Naive thymus-derived CD8-positive, alpha-beta T cell (primary cell): Measurements from ENCODE around the gene CYP24A1. TPM values are rescaled to one million over a fixed set of nuclear protein-coding genes. Genes with fewer than 3 reads are reported as not detected.

Experiments
- ATAC-seq, 2 donors: fragments of 150-1000 bp; cut with Tn5 transposase in 1 of 2; sonication (Bioruptor Pico), chemical (Tn5 transposase) in 1 of 2; 1 replicate in 1 of 2; 2 replicates in 1 of 2; pipeline ENCODE4 v1.10.0; 2021; ENCODE audit warnings: mild to moderate bottlenecking in 2 of 2, moderate library complexity in 2 of 2
- POLR2A ChIA-PET: fragments of 350-600 bp; sonication (Branson Sonifier 250); formaldehyde crosslinking; loops from one replicate; lab custom pipeline; 2021; ENCODE audit warnings: antibody characterized with exemption; lab: Charles Lee
- DNase-seq, 10 donors: peaks; one replicate each; pipeline versions ENCODE4 v3.0.0 to v3.0.0-alpha.2; 2020 to 2022
- H3K27ac Mint-ChIP-seq, 10 donors: one replicate each; pipeline ENCODE4 v1.8.0; 2020 to 2022; ENCODE audit warnings: mild to moderate bottlenecking in 10 of 10, mixed read lengths in 10 of 10, moderate library complexity in 4 of 10, inconsistent platforms in 1 of 10
- H3K27me3 Mint-ChIP-seq, 5 donors: one replicate each; pipeline ENCODE4 v1.8.0; 2021 to 2022; ENCODE audit warnings: mixed read lengths in 5 of 5
- H3K36me3 Mint-ChIP-seq, 3 donors: one replicate each; pipeline ENCODE4 v1.8.0; 2020 to 2022; ENCODE audit warnings: mixed read lengths in 3 of 3, mild to moderate bottlenecking in 2 of 3, inconsistent platforms in 1 of 3
- H3K4me1 Mint-ChIP-seq, 4 donors: one replicate each; pipeline ENCODE4 v1.8.0; 2021 to 2022; ENCODE audit warnings: mixed read lengths in 4 of 4
- H3K4me3 Mint-ChIP-seq, 10 donors: one replicate each; pipeline ENCODE4 v1.8.0; 2020 to 2022; ENCODE audit warnings: mild to moderate bottlenecking in 10 of 10, mixed read lengths in 10 of 10, moderate library complexity in 6 of 10, inconsistent platforms in 1 of 10
- H3K9me3 Mint-ChIP-seq, 9 donors: one replicate each; pipeline ENCODE4 v1.8.0; 2020 to 2022; ENCODE audit warnings: mixed read lengths in 9 of 9, mild to moderate bottlenecking in 3 of 9, inconsistent platforms in 1 of 9, moderate library complexity in 1 of 9
- polyA plus RNA-seq, 3 donors: library from polyadenylated mRNA; unstranded; fragments of 300-500 nt; fragmentation: Illumina TruSeq; gene quantifications; one replicate each; pipeline ENCODE4 v1.2.3, GENCODE V29; 2021
- total RNA-seq, 8 experiments: library from RNA in 2 of 8; stranded (reverse) in 2 of 8; gene quantifications; one replicate each; pipeline ENCODE4 v1.2.3 and lab custom pipeline; 2021 to 2026

Gene CYP24A1
- total and polyA plus RNA-seq, 5 experiments from 2014 or later, result 0.47 TPM; not detected in 4

GRCh38 chr20:54168961-54169862, 4.6 kb downstream of the CYP24A1 start:
- Mint-ChIP-seq H3K36me3 (peaks cover 0 to 2% (median 0%) of the 10 kb centered on the region in 3 donors), H3K27me3 (peaks cover 38 to 77% (median 57%) of the 10 kb centered on the region in 5 donors), H3K4me3 (no peak overlapping the region), H3K27ac (no peak overlapping the region), H3K9me3 (no peaks in the 10 kb centered on the region), H3K4me1 (peaks cover 14 to 20% (median 19%) of the 10 kb centered on the region in 4 donors)
- POLR2A ChIA-PET, result interaction anchor here (0.6 kb wide), 1 partner anchor 1814 kb away, joined by 3 read pairs; no protein-coding TSS in a partner anchor
- no peak for DNase-seq
- no peak for ATAC-seq

- DNase-seq, result no peak
- POLR2A ChIA-PET, result no interaction called here
- Mint-ChIP-seq H3K27me3 (peaks cover 33 to 68% (median 57%) of the 10 kb centered on the region in 5 donors), H3K27ac (no peak overlapping the region), H3K4me1 (peaks cover 7 to 13% (median 11%) of the 10 kb centered on the region in 4 donors), H3K9me3 (no peaks in the 10 kb centered on the region), H3K36me3 (peaks cover 0 to 2% (median 0%) of the 10 kb centered on the region in 3 donors), H3K4me3 (no peak overlapping the region)
- ATAC-seq, result no peak
Measured at GRCh38 chr20:54167909-54168872, 5.6 kb downstream of the CYP24A1 start.

GRCh38 chr20:54166987-54167662, 6.7 kb downstream of the CYP24A1 start:
- H3K27me3 Mint-ChIP-seq, result peaks cover 39 to 64% (median 52%) of the 10 kb centered on the region in 5 donors
- ATAC-seq, result no peak
- peaks cover 0 to 2% (median 0%) of the 10 kb centered on the region in 3 donors for H3K36me3 Mint-ChIP-seq
- peaks cover 0 to 7% (median 2%) of the 10 kb centered on the region in 4 donors for H3K4me1 Mint-ChIP-seq
- no peak overlapping the region for H3K4me3 Mint-ChIP-seq
- no peaks in the 10 kb centered on the region for H3K9me3 Mint-ChIP-seq
- DNase-seq, result no peak
- POLR2A ChIA-PET, result no interaction called here
- H3K27ac Mint-ChIP-seq, result no peak overlapping the region

GRCh38 chr20:54165803-54166202, 8.0 kb downstream of the CYP24A1 start:
- Mint-ChIP-seq H3K4me1 (peaks cover 0 to 9% (median 2%) of the 10 kb centered on the region in 4 donors), H3K36me3 (peaks cover 0 to 2% (median 0%) of the 10 kb centered on the region in 3 donors), H3K27ac (no peak overlapping the region), H3K4me3 (no peak overlapping the region), H3K9me3 (no peaks in the 10 kb centered on the region), H3K27me3 (peaks cover 34 to 54% (median 49%) of the 10 kb centered on the region in 5 donors)
- ATAC-seq (no peak), DNase-seq (no peak)
- POLR2A ChIA-PET, result no interaction called here

GRCh38 chr20:54165014-54165413, 8.8 kb downstream of the CYP24A1 start:
- H3K27me3 Mint-ChIP-seq, result peaks cover 32 to 50% (median 42%) of the 10 kb centered on the region in 5 donors
- no peak overlapping the region for H3K27ac Mint-ChIP-seq

GRCh38 chr20:54163402-54163801, 10.4 kb downstream of the CYP24A1 start:
- DNase-seq (no peak), ATAC-seq (no peak)
- H3K36me3 Mint-ChIP-seq, result peaks cover 0 to 2% (median 0%) of the 10 kb centered on the region in 3 donors
- peaks cover 0 to 9% (median 2%) of the 10 kb centered on the region in 4 donors for H3K4me1 Mint-ChIP-seq
- POLR2A ChIA-PET, result no interaction called here
- H3K27me3 Mint-ChIP-seq, result peaks cover 17 to 36% (median 30%) of the 10 kb centered on the region in 5 donors
- no peaks in the 10 kb centered on the region for H3K9me3 Mint-ChIP-seq
- no peak overlapping the region for H3K27ac Mint-ChIP-seq
- H3K4me3 Mint-ChIP-seq, result no peak overlapping the region

More at GRCh38 chr20:54165014-54165413, 8.8 kb downstream of the CYP24A1 start:
- ATAC-seq (no peak), DNase-seq (no peak)
- Mint-ChIP-seq H3K4me3 (no peak overlapping the region), H3K4me1 (peaks cover 0 to 9% (median 3%) of the 10 kb centered on the region in 4 donors), H3K9me3 (no peaks in the 10 kb centered on the region), H3K36me3 (peaks cover 0 to 2% (median 0%) of the 10 kb centered on the region in 3 donors)
- POLR2A ChIA-PET, result no interaction called here

GRCh38 chr20:54162378-54163009, 11.3 kb downstream of the CYP24A1 start:
- Mint-ChIP-seq H3K4me1 (peaks cover 0 to 4% (median under 1%) of the 10 kb centered on the region in 4 donors), H3K27me3 (peaks cover 9 to 32% (median 24%) of the 10 kb centered on the region in 5 donors), H3K27ac (no peak overlapping the region), H3K36me3 (no peaks in the 10 kb centered on the region), H3K9me3 (no peaks in the 10 kb centered on the region), H3K4me3 (no peak overlapping the region)
- ATAC-seq, result no peak
- no peak for DNase-seq
- POLR2A ChIA-PET, result no interaction called here

- ATAC-seq (no peak), DNase-seq (no peak)
- peaks cover 0 to 4% (median under 1%) of the 10 kb centered on the region in 4 donors for H3K4me1 Mint-ChIP-seq
- POLR2A ChIA-PET, result no interaction called here
- peaks cover 9 to 36% (median 21%) of the 10 kb centered on the region in 5 donors for H3K27me3 Mint-ChIP-seq
- no peak overlapping the region for H3K27ac Mint-ChIP-seq
- no peak overlapping the region for H3K4me3 Mint-ChIP-seq
- H3K9me3 Mint-ChIP-seq, result no peaks in the 10 kb centered on the region
- no peaks in the 10 kb centered on the region for H3K36me3 Mint-ChIP-seq
Measured at GRCh38 chr20:54161821-54162149, 12.0 kb downstream of the CYP24A1 start.

- ATAC-seq (no peak), DNase-seq (no peak)
- POLR2A ChIA-PET, result no interaction called here
- Mint-ChIP-seq H3K4me1 (peaks cover 0 to 4% (median under 1%) of the 10 kb centered on the region in 4 donors), H3K27me3 (peaks cover 9 to 38% (median 23%) of the 10 kb centered on the region in 5 donors), H3K36me3 (no peaks in the 10 kb centered on the region), H3K27ac (no peak overlapping the region), H3K4me3 (no peak overlapping the region), H3K9me3 (no peaks in the 10 kb centered on the region)
Measured at GRCh38 chr20:54161008-54161820, 12.6 kb downstream of the CYP24A1 start.

- DNase-seq, result no peak
- ATAC-seq, result no peak
- H3K27me3 Mint-ChIP-seq, result peaks cover 6 to 34% (median 21%) of the 10 kb centered on the region in 5 donors
- no peak overlapping the region for H3K27ac Mint-ChIP-seq
- H3K4me3 Mint-ChIP-seq, result no peak overlapping the region
- no peaks in the 10 kb centered on the region for H3K9me3 Mint-ChIP-seq
- peaks cover 0 to 4% (median under 1%) of the 10 kb centered on the region in 4 donors for H3K4me1 Mint-ChIP-seq
- POLR2A ChIA-PET, result interaction anchor here (0.6 kb wide), 1 partner anchor 22 kb away, joined by 4 read pairs; no protein-coding TSS in a partner anchor
- no peaks in the 10 kb centered on the region for H3K36me3 Mint-ChIP-seq
Measured at GRCh38 chr20:54160065-54161007, 13.4 kb downstream of the CYP24A1 start.
